Astrocyte of the spinal cord (primary cell): ENCODE results near the gene PNPLA2.

ENCODE experiments used
- DNase-seq: peaks from one replicate; pipeline ENCODE4 v3.0.0; 2011; ENCODE audit warnings: low read depth, low spot score
- H3K4me3 ChIP-seq: 2 replicates; pipeline ENCODE4 v1.5.1; 2011; ENCODE audit warnings: low read depth, mild to moderate bottlenecking, low read length, moderate library complexity
- CTCF ChIP-seq: IDR thresholded peaks from 2 replicates; pipeline ENCODE4 v1.5.1; 2012; ENCODE audit warnings: low read depth, mild to moderate bottlenecking, low read length, inconsistent platforms
- in situ Hi-C: cut with HindIII; loops from 2 replicates; pipeline ENCODE4 v1.10.0; 2017; ENCODE audit warnings: low sequenced_read_pairs

The PNPLA2 gene

GRCh38 chr11:773425-773824 is 45.3 kb upstream of the PNPLA2 start:
- TF ChIP-seq CTCF: no peak
- in situ Hi-C loops: no loop called here
- H3K4me3 ChIP-seq: no peak overlapping the region
- DNase-seq: no peak

- in situ Hi-C loops: no loop called here
- no peak for DNase-seq
- TF ChIP-seq CTCF: no peak
- H3K4me3 ChIP-seq: no peak overlapping the region
These were observed 44.9 kb upstream of the PNPLA2 start for GRCh38 chr11:773830-774229.

- peak overlapping the region; percentile 12 for H3K4me3 ChIP-seq
- no peak for TF ChIP-seq CTCF
- peak; percentile 39 for DNase-seq
- in situ Hi-C loops: no loop called here
These were observed 43.7 kb upstream of the PNPLA2 start for GRCh38 chr11:774873-775592.

- in situ Hi-C loops: no loop called here
These were observed 42.5 kb upstream of the PNPLA2 start for GRCh38 chr11:776263-776560.

GRCh38 chr11:776561-777287 is 42.0 kb upstream of the PNPLA2 start:
- H3K4me3 ChIP-seq: peak overlapping the region; percentile 77
- DNase-seq: no peak
- in situ Hi-C loops: no loop called here
- TF ChIP-seq CTCF: no peak

More at GRCh38 chr11:776263-776560, 42.5 kb upstream of the PNPLA2 start:
- no peak for DNase-seq
- TF ChIP-seq CTCF: no peak
- peak overlapping the region; percentile 77 for H3K4me3 ChIP-seq

- DNase-seq: peak; percentile 82
- peak within 1 kb of the TSS; percentile 77 for H3K4me3 ChIP-seq
- no peak for TF ChIP-seq CTCF
- in situ Hi-C loops: no loop called here
These were observed 41.1 kb upstream of the PNPLA2 start, which contains the start of gene GATD1 for GRCh38 chr11:777288-778255. TSS of gene GATD1 (minus strand) at chr11:777487. CDS start at chr11:777462, 25 bp downstream.
